Bronchial epithelial cell (primary cell): ENCODE results near the gene ALDH1B1. TPM values are rescaled to one million over a fixed set of nuclear protein-coding genes. Genes with fewer than 3 reads are reported as not detected.

Source experiments
- DNase-seq: peaks from one replicate; pipeline ENCODE4 v3.0.0-alpha.2; 2010; ENCODE audit warnings: low read depth
- FAIRE-seq: peaks from 2 replicates; lab custom pipeline; 2011; peaks lifted over from hg19 to GRCh38; lab: Jason Lieb, UNC
- H3K27me3 ChIP-seq: 2 replicates; pipeline ENCODE4 v1.5.1; 2011; ENCODE audit warnings: low read length; ENCODE audit not compliant: control insufficient read depth, insufficient read depth
- H3K36me3 ChIP-seq: 2 replicates; pipeline ENCODE4 v1.5.1; 2011; ENCODE audit warnings: low read length; ENCODE audit not compliant: control insufficient read depth, insufficient read depth
- H3K4me3 ChIP-seq: 2 replicates; pipeline ENCODE4 v1.5.1; 2011; ENCODE audit warnings: mild to moderate bottlenecking, low read depth, low read length, control low read depth
- total RNA-seq: library from RNA; depleted of rRNA; stranded (reverse); fragments of >200 nt; gene quantifications from 2 replicates; pipeline ENCODE4 v1.2.1, GENCODE V29; 2014
- TF ChIP-seq, protein P1 (sequence below): IDR thresholded peaks from 2 replicates; pipeline ENCODE4 v1.5.1; 2011; ENCODE audit warnings: mild to moderate bottlenecking, moderate library complexity, low read length, control low read depth, inconsistent platforms; ENCODE audit not compliant: insufficient read depth, severe bottlenecking

The ALDH1B1 gene
- total RNA-seq, 1 donor from 2014 or later = 11.1 TPM

DNA sequence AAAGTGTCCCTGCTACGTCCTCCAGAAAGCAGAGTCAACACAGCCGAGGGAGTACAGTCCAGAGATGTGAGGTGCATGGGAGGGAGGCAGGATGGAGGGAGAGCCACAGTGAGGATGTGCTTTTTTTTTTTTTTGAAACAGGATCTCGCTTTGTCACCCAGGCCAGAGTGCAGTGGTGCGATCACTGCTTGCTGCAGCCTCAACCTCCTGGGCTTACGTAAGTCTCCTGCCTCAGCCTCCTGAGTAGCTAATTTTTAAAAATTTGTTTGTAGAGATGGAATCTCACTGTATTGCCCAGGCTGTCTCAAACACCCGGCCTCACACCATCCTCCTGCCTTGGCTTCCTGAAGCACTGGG, 33.2 kb upstream of the ALDH1B1 start:
- no peak for FAIRE-seq
- H3K27me3 ChIP-seq = no peaks in the 10 kb centered on the region

DNA sequence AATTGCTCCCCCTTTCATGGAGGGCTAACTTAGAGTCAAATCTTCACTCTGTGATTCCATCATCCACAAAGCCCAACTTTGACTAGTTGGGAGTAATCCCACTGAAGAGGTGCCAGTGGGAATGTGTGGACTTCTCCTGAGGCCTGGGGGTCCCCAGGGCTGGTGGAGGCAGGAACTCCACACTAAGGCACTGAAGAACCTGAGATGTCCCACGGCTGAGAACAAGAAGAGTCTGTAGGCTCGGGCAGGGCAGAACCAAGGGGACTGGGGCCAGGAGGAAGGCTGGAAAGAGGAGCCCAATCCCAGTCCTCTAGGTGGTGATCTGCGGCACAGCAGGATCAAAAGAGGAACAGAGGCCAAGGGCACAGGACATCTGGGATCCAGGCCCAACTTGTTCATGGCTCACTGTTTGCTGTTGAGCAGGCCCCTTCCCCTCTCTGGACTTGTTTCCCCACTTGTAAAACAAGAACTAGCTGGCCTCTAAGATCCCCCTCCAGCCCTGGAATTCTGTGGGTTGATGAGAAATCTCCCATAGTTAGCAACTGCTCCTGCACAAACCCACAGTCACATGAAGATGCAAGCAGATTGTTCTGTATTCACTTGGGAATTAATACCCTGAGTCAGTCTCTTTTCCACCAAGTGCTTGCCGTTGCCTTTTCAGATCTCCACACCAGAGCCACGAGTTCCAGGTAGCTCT, 32.7 kb upstream of the ALDH1B1 start:
- Histone ChIP-seq H3K27me3 (no peaks in the 10 kb centered on the region), H3K36me3 (no peaks in the 10 kb centered on the region), H3K4me3 (no peak overlapping the region)
- DNase-seq (no peak), FAIRE-seq (peak; percentile 18)
- TF ChIP-seq, protein P1, sequence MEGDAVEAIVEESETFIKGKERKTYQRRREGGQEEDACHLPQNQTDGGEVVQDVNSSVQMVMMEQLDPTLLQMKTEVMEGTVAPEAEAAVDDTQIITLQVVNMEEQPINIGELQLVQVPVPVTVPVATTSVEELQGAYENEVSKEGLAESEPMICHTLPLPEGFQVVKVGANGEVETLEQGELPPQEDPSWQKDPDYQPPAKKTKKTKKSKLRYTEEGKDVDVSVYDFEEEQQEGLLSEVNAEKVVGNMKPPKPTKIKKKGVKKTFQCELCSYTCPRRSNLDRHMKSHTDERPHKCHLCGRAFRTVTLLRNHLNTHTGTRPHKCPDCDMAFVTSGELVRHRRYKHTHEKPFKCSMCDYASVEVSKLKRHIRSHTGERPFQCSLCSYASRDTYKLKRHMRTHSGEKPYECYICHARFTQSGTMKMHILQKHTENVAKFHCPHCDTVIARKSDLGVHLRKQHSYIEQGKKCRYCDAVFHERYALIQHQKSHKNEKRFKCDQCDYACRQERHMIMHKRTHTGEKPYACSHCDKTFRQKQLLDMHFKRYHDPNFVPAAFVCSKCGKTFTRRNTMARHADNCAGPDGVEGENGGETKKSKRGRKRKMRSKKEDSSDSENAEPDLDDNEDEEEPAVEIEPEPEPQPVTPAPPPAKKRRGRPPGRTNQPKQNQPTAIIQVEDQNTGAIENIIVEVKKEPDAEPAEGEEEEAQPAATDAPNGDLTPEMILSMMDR = no peak

More for the DNA sequence above, 33.2 kb upstream of the ALDH1B1 start:
- TF ChIP-seq, protein P1 = no peak
- Histone ChIP-seq H3K36me3 (no peaks in the 10 kb centered on the region), H3K4me3 (no peak overlapping the region)
- DNase-seq = no peak

GRCh38 chr9:38360839-38361472, 31.5 kb upstream of the ALDH1B1 start:
- no peak overlapping the region for H3K4me3 ChIP-seq
- H3K36me3 ChIP-seq = no peaks in the 10 kb centered on the region
- DNase-seq (no peak), FAIRE-seq (no peak)
- H3K27me3 ChIP-seq = no peaks in the 10 kb centered on the region
- TF ChIP-seq, protein P1 = no peak

DNA sequence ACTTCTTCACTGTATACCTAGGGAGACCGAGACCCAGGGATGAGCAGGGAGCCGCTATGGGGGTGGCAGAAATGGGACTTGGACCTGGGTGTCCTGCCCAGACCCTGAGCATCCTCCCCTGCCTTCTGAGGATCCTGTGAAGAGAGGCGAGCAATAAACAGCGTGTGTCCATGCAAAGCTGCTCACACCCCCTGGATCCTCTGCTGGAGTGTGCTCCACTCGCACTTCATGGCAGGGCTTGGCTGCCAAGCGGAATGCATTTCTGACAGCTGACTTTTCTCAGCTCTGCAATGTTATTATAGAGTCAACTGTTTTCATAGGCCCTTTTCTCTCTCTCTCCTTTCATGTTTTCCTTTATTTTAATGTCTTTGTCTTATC, 31.0 kb upstream of the ALDH1B1 start:
- Histone ChIP-seq H3K27me3 (no peaks in the 10 kb centered on the region), H3K36me3 (no peaks in the 10 kb centered on the region), H3K4me3 (no peak overlapping the region)
- FAIRE-seq (no peak), DNase-seq (no peak)
- TF ChIP-seq, protein P1 = no peak

- H3K27me3 ChIP-seq = no peaks in the 10 kb centered on the region
- FAIRE-seq = peak; percentile 40
- H3K4me3 ChIP-seq = no peak overlapping the region
- TF ChIP-seq, protein P1 = peak; percentile 65
- peak; percentile 73 for DNase-seq
- no peaks in the 10 kb centered on the region for H3K36me3 ChIP-seq
These were observed 29.5 kb upstream of the ALDH1B1 start for GRCh38 chr9:38362852-38363588.
